HCT116 (cell line): ENCODE results near the gene TRAT1. TPM values are rescaled to one million over a fixed set of nuclear protein-coding genes. Genes with fewer than 3 reads are reported as not detected.

Experiments used
- ATAC-seq: fragments of 200-7000 bp; cut with Tn5 transposase; 2 replicates; pipeline ENCODE4 v1.9.1; 2020; ENCODE audit warnings: mild to moderate bottlenecking, moderate library complexity
- BruUV-seq: library from RNA; stranded (reverse); fragments of 400-500 nt; replicated peaks from 2 replicates; lab custom pipeline; 2021; lab: Mats Ljungman, UMichigan
- CTCF ChIA-PET: fragments of 300-600 bp; sonication (Branson Sonifier 250); formaldehyde crosslinking; loops from one replicate; lab custom pipeline; 2021; ENCODE audit warnings: antibody characterized with exemption; lab: Charles Lee
- POLR2A ChIA-PET: fragments of 300-600, 350-600 bp; sonication (Branson Sonifier 250); formaldehyde crosslinking; loops from one replicate; lab custom pipeline; 2021; ENCODE audit warnings: antibody characterized with exemption; lab: Charles Lee
- RAD21 ChIA-PET, 2 experiments: fragments of 300-600 bp; sonication (Branson Sonifier 250); formaldehyde crosslinking; loops; one replicate each; lab custom pipeline; 2023; ENCODE audit warnings: low total read pairs in 2 of 2; ENCODE audit not compliant: uncharacterized antibody in 2 of 2, unreplicated experiment in 2 of 2, low non-redundant PET in 1 of 2; lab: Charles Lee
- DNase-seq: peaks from one replicate; pipeline ENCODE4 v3.0.0-alpha.2; 2010; ENCODE audit warnings: low read depth, low spot score
- H2AFZ ChIP-seq: fragments of 200-600 bp; shearing (Covaris generic), sonication (generic); 2 replicates; pipeline ENCODE4 v1.6.1; 2017; ENCODE audit warnings: low read depth, mixed run types, mixed read lengths, antibody characterized with exemption, low read length; ENCODE audit not compliant: poor library complexity, severe bottlenecking
- H3K27ac ChIP-seq: 2 replicates; pipeline ENCODE4 v1.5.1; 2012; ENCODE audit warnings: low read depth, low read length
- H3K27me3 ChIP-seq: fragments of 200-600 bp; sonication (generic); 2 replicates; pipeline ENCODE4 v1.6.1; 2016; ENCODE audit warnings: mixed run types, low read length, mixed read lengths; ENCODE audit not compliant: insufficient read depth
- H3K36me3 ChIP-seq, 2 experiments: fragments of 200-500 bp in 1 of 2; fragments of 200-600 bp in 1 of 2; sonication (Bioruptor generic) in 1 of 2; sonication (generic) in 1 of 2; 2 replicates each; pipeline versions ENCODE4 v1.5.1 to v1.6.1; 2014 to 2016; ENCODE audit warnings: low read length in 2 of 2, inconsistent platforms in 1 of 2, mixed read lengths in 1 of 2, mixed run types in 1 of 2; ENCODE audit not compliant: insufficient read depth in 2 of 2, control insufficient read depth in 1 of 2
- H3K4me1 ChIP-seq, 2 experiments: fragments of 200-600 bp in 1 of 2; sonication (generic) in 1 of 2; 2 replicates each; pipeline versions ENCODE4 v1.5.1 to v1.6.1; 2012 to 2017; ENCODE audit warnings: low read length in 2 of 2, inconsistent platforms in 1 of 2, mild to moderate bottlenecking in 1 of 2, mixed read lengths in 1 of 2, mixed run types in 1 of 2, moderate library complexity in 1 of 2; ENCODE audit not compliant: insufficient read depth in 2 of 2, control insufficient read depth in 1 of 2
- H3K4me2 ChIP-seq: fragments of 200-600 bp; sonication (generic); 2 replicates; pipeline ENCODE4 v1.6.1; 2017; ENCODE audit warnings: mixed run types, low read length, mixed read lengths
- H3K4me3 ChIP-seq, 2 experiments: fragments of 200-600 bp in 1 of 2; sonication (generic) in 1 of 2; replicated peaks in 1 of 2; 2 replicates each; pipeline ENCODE4 v1.5.1; 2011 to 2016; ENCODE audit warnings: low read length in 2 of 2, control low read depth in 1 of 2, low read depth in 1 of 2, mild to moderate bottlenecking in 1 of 2, mixed read lengths in 1 of 2, mixed run types in 1 of 2
- H3K79me2 ChIP-seq: fragments of 200-600 bp; sonication (generic); 2 replicates; pipeline ENCODE4 v1.6.1; 2017; ENCODE audit warnings: mild to moderate bottlenecking, mixed run types, low read length, moderate library complexity, mixed read lengths; ENCODE audit not compliant: insufficient read depth
- H3K9ac ChIP-seq: fragments of 200-600 bp; sonication (generic); 2 replicates; pipeline ENCODE4 v1.6.1; 2016; ENCODE audit warnings: low read length, mixed read lengths
- H3K9me2 ChIP-seq: fragments of 200-600 bp; sonication (generic), shearing (Covaris generic); 2 replicates; pipeline ENCODE4 v1.6.1; 2017; ENCODE audit warnings: mixed run types, mild to moderate bottlenecking, moderate library complexity; ENCODE audit not compliant: insufficient read depth
- H3K9me3 ChIP-seq, 2 experiments: fragments of 200-500 bp in 1 of 2; fragments of 200-600 bp in 1 of 2; sonication (Bioruptor generic) in 1 of 2; sonication (generic) in 1 of 2; 2 replicates each; pipeline ENCODE4 v1.6.1; 2014 to 2017; ENCODE audit warnings: low read length in 2 of 2, mixed read lengths in 2 of 2, inconsistent platforms in 1 of 2, low read depth in 1 of 2, mild to moderate bottlenecking in 1 of 2, mixed run types in 1 of 2, moderate library complexity in 1 of 2; ENCODE audit not compliant: control insufficient read depth in 1 of 2, insufficient read depth in 1 of 2
- H4K20me1 ChIP-seq: fragments of 200-600 bp; sonication (generic), shearing (Covaris generic); 2 replicates; pipeline ENCODE4 v1.6.1; 2017; ENCODE audit warnings: mixed run types, mild to moderate bottlenecking, moderate library complexity; ENCODE audit not compliant: insufficient read depth
- ATF3 ChIP-seq: IDR thresholded peaks from 2 replicates; pipeline ENCODE4 v1.6.1; 2012
- EGR1 ChIP-seq: IDR thresholded peaks from 2 replicates; pipeline ENCODE4 v1.6.1; 2012; ENCODE audit warnings: low read depth
- MAX ChIP-seq: IDR thresholded peaks from 2 replicates; pipeline ENCODE4 v1.6.1; 2012
- SP1 ChIP-seq: IDR thresholded peaks from 2 replicates; pipeline ENCODE4 v1.6.1; 2012; ENCODE audit warnings: low read depth
- ZBTB33 ChIP-seq: IDR thresholded peaks from 2 replicates; pipeline ENCODE4 v1.6.1; 2011; ENCODE audit warnings: mild to moderate bottlenecking, low read length, moderate library complexity; ENCODE audit not compliant: insufficient replicate concordance; ENCODE audit errors: extremely low read depth
- intact Hi-C: fragments of 100-400 bp; cut with micrococcal nuclease; formaldehyde crosslinking; loops from 2 replicates; pipeline ENCODE4 v1.10.0; 2022
- total RNA-seq: library from RNA; stranded (reverse); gene quantifications from one replicate; pipeline ENCODE4 v1.2.1, GENCODE V29; 2021; ENCODE audit not compliant: unreplicated experiment

Gene TRAT1
- total RNA-seq, 1 experiment from 2014 or later, result not detected

GRCh38 chr3:108899530-108899929, 76.9 kb downstream of the TRAT1 start:
- no peak overlapping the region for H3K4me3 ChIP-seq
- H3K9me2 ChIP-seq, result no peaks in the 10 kb centered on the region
- H3K4me1 ChIP-seq, result no peaks in the 10 kb centered on the region
- CTCF ChIA-PET, result interaction anchor here (0.9 kb wide), 1 partner anchor 15 kb away, joined by 5 read pairs; no protein-coding TSS in a partner anchor
- H3K36me3 ChIP-seq, result no peaks in the 10 kb centered on the region
- no peaks in the 10 kb centered on the region for H3K79me2 ChIP-seq
- no peaks in the 10 kb centered on the region for H3K9me3 ChIP-seq
- no TSS peak for BruUV-seq
- intact Hi-C loops, result no loop called here
- H3K27ac ChIP-seq, result no peak overlapping the region
- RAD21 ChIA-PET, result no interaction called here
- ATAC-seq (no peak), DNase-seq (no peak)
- H3K27me3 ChIP-seq, result no peaks in the 10 kb centered on the region
- no peak overlapping the region for H3K9ac ChIP-seq
- H3K4me2 ChIP-seq, result no peak overlapping the region
- TF ChIP-seq SP1 (no peak), ATF3 (no peak), ZBTB33 (no peak), MAX (no peak), EGR1 (no peak)
- no peaks in the 10 kb centered on the region for H4K20me1 ChIP-seq
- H2AFZ ChIP-seq, result no peak overlapping the region
- POLR2A ChIA-PET, result no interaction called here

Other genes with a start within 250 kb of the TRAT1 start
- 41.6 TPM for gene CIP2A, start 233.3 kb upstream of the TRAT1 start, total RNA-seq
- gene DZIP3, start 233.1 kb upstream of the TRAT1 start, total RNA-seq, result 19.4 TPM
- not detected for gene RETNLB, start 65.4 kb upstream of the TRAT1 start, total RNA-seq
- gene GUCA1C, start 131.1 kb downstream of the TRAT1 start, total RNA-seq, result not detected